HepG2 (cell line): Measurements from ENCODE around the gene TPRKB.

Experiments used
- CTCF ChIP-seq: sonication (generic); formaldehyde crosslinking; IDR thresholded peaks from 2 replicates; pipeline ENCODE4 v1.5.0; 2020; ENCODE audit warnings: mild to moderate bottlenecking, missing genetic modification reagents, moderate library complexity
- DPF2 ChIP-seq: sonication (generic); formaldehyde crosslinking; IDR thresholded peaks from 2 replicates; pipeline ENCODE4 v1.4.0; 2020; ENCODE audit warnings: mild to moderate bottlenecking, low read depth, missing genetic modification reagents, borderline replicate concordance
- HMG20B ChIP-seq: conservative IDR thresholded peaks from 2 replicates; pipeline ENCODE4 v1.6.1; 2016; ENCODE audit warnings: missing genetic modification reagents, missing compliant biosample characterization
- ONECUT2 ChIP-seq: sonication (generic); formaldehyde crosslinking; IDR thresholded peaks from 2 replicates; pipeline ENCODE4 v1.4.0; 2020; ENCODE audit warnings: missing genetic modification reagents
- SCMH1 ChIP-seq: sonication (generic); formaldehyde crosslinking; IDR thresholded peaks from 2 replicates; pipeline ENCODE4 v1.9.0; 2021; ENCODE audit warnings: missing genetic modification reagents, mild to moderate bottlenecking, borderline replicate concordance
- THAP7 ChIP-seq: sonication (generic); formaldehyde crosslinking; IDR thresholded peaks from 2 replicates; pipeline ENCODE4 v1.8.1; 2023; ENCODE audit warnings: mild to moderate bottlenecking, missing genetic modification reagents
- TOPORS ChIP-seq: sonication (generic); formaldehyde crosslinking; IDR thresholded peaks from 2 replicates; pipeline ENCODE4 v1.8.0; 2023; ENCODE audit warnings: mild to moderate bottlenecking, missing genetic modification reagents
- ZIK1 ChIP-seq: sonication (generic); formaldehyde crosslinking; IDR thresholded peaks from 2 replicates; pipeline ENCODE4 v1.5.0; 2020; ENCODE audit warnings: mild to moderate bottlenecking, low read depth, missing genetic modification reagents, borderline replicate concordance
- ZNF180 ChIP-seq: sonication (generic); formaldehyde crosslinking; IDR thresholded peaks from 2 replicates; pipeline ENCODE4 v1.4.0; 2020; ENCODE audit warnings: low read depth, missing genetic modification reagents, borderline replicate concordance
- ZNF724P ChIP-seq: sonication (generic); formaldehyde crosslinking; IDR thresholded peaks from 2 replicates; pipeline ENCODE4 v1.8.0; 2022; ENCODE audit warnings: missing genetic modification reagents, borderline replicate concordance

- no peak for TF ChIP-seq TOPORS (CRISPR knock-in tag)
- no peak for TF ChIP-seq ZIK1 (CRISPR knock-in tag)
- no peak for TF ChIP-seq SCMH1 (CRISPR knock-in tag)
- TF ChIP-seq CTCF, result no peak
- no peak for TF ChIP-seq ZNF724P (CRISPR knock-in tag)
- TF ChIP-seq ONECUT2 (CRISPR knock-in tag), result no peak
- no peak for TF ChIP-seq ZNF180
- TF ChIP-seq DPF2, result no peak
- TF ChIP-seq HMG20B (CRISPR knock-in tag), result no peak
- no peak for TF ChIP-seq THAP7 (CRISPR knock-in tag)
These were observed 18.7 kb downstream of the TPRKB start for GRCh38 chr2:73718421-73718820.
